ENCODE results near the gene HNRNPH3. TPM values are rescaled to one million over a fixed set of nuclear protein-coding genes. Genes with fewer than 3 reads are reported as not detected.
A peak's percentile ranks its signal among the peaks of the same experiment; 100 is the strongest.

Gene HNRNPH3
- polyA plus RNA-seq, 3 donors: 36.6 to 86.0 (median 71.6) TPM

GRCh38 chr10:68340358-68341080 lies 8.7 kb downstream of the HNRNPH3 start:
- H2AFZ ChIP-seq (ENCODE audit: insufficient read depth, low read depth, low read length, poor library complexity, severe bottlenecking): no peak overlapping the region
- no peaks in the 10 kb centered on the region for H3K9me3 Mint-ChIP-seq
- H3K4me1 Mint-ChIP-seq: peaks cover 23% of the 10 kb centered on the region
- H3K9ac ChIP-seq (ENCODE audit: insufficient read depth, low read length, poor library complexity, severe bottlenecking): no peak overlapping the region
- TF ChIP-seq CTCF (IDR thresholded peaks at IDR 0.05): no peak
- no peak overlapping the region for H3K4me3 ChIP-seq (replicated peaks in 1 of 3; ENCODE audit: low read depth in 2 of 3, low read length in 3 of 3)
- intact Hi-C loops (cut with micrococcal nuclease): no loop called here
- H3K27me3 Mint-ChIP-seq (ENCODE audit: low read depth in 3 of 3): no peaks in the 10 kb centered on the region
- peaks cover 69 to 73% of the 10 kb centered on the region in 2 donors for H3K36me3 Mint-ChIP-seq
- no peaks in the 10 kb centered on the region for H3K9me3 ChIP-seq (replicated peaks in 1 of 2; ENCODE audit: control insufficient read depth in 1 of 2, insufficient read depth in 1 of 2, low read length in 2 of 2)
- whole genome bisulfite sequencing (ENCODE audit: insufficient coverage): 90% methylated on average over 2 of the region's 8 CpGs
- H3K4me2 ChIP-seq (replicated peaks; ENCODE audit: extremely low read depth, low read length, poor library complexity, severe bottlenecking): no peak overlapping the region
- H3K36me3 ChIP-seq (replicated peaks in 1 of 2; ENCODE audit: control insufficient read depth in 1 of 2, insufficient read depth in 2 of 2, low read length in 2 of 2): peaks cover 72 to 82% of the 10 kb centered on the region in 2 donors
- H3K27ac Mint-ChIP-seq: peak overlapping the region in 2 of 7 donors; percentile 22 to 30
- H3K27me3 ChIP-seq (ENCODE audit: control insufficient read depth in 2 of 2, insufficient read depth in 2 of 2, low read length in 2 of 2): no peaks in the 10 kb centered on the region
- DNase-seq: no peak
- H4K20me1 ChIP-seq (ENCODE audit: insufficient read depth, low read length): peaks cover 100% of the 10 kb centered on the region
- no peak overlapping the region for H3K27ac ChIP-seq (ENCODE audit: low read depth in 1 of 2, low read length in 2 of 2)
- H3K4me3 Mint-ChIP-seq: no peak overlapping the region
- peaks cover 68% of the 10 kb centered on the region for H3K79me2 ChIP-seq (ENCODE audit: insufficient read depth, low read length)
- peaks cover 15 to 16% of the 10 kb centered on the region in 2 donors for H3K4me1 ChIP-seq (ENCODE audit: control insufficient read depth in 1 of 2, insufficient read depth in 2 of 2, low read length in 2 of 2)

GRCh38 chr10:68342909-68343516 lies 11.1 kb downstream of the HNRNPH3 start:
- no peaks in the 10 kb centered on the region for H3K27me3 Mint-ChIP-seq (ENCODE audit: low read depth in 3 of 3)
- peaks cover 43% of the 10 kb centered on the region for H3K79me2 ChIP-seq (ENCODE audit: insufficient read depth, low read length)
- H3K4me1 Mint-ChIP-seq: no peaks in the 10 kb centered on the region
- peaks cover 65 to 84% of the 10 kb centered on the region in 2 donors for H3K36me3 Mint-ChIP-seq
- no peak overlapping the region for H3K27ac Mint-ChIP-seq
- H3K4me3 Mint-ChIP-seq: no peak overlapping the region
- H3K4me2 ChIP-seq (replicated peaks; ENCODE audit: extremely low read depth, low read length, poor library complexity, severe bottlenecking): no peak overlapping the region
- no peak overlapping the region for H2AFZ ChIP-seq (ENCODE audit: insufficient read depth, low read depth, low read length, poor library complexity, severe bottlenecking)
- H3K9ac ChIP-seq (ENCODE audit: insufficient read depth, low read length, poor library complexity, severe bottlenecking): no peak overlapping the region
- no peak for TF ChIP-seq CTCF (IDR thresholded peaks at IDR 0.05)
- peaks cover 75 to 78% of the 10 kb centered on the region in 2 donors for H3K36me3 ChIP-seq (replicated peaks in 1 of 2; ENCODE audit: control insufficient read depth in 1 of 2, insufficient read depth in 2 of 2, low read length in 2 of 2)
- H3K4me3 ChIP-seq (replicated peaks in 1 of 3; ENCODE audit: low read depth in 2 of 3, low read length in 3 of 3): no peak overlapping the region
- no peak overlapping the region for H3K27ac ChIP-seq (ENCODE audit: low read depth in 1 of 2, low read length in 2 of 2)
- no peaks in the 10 kb centered on the region for H3K27me3 ChIP-seq (ENCODE audit: control insufficient read depth in 2 of 2, insufficient read depth in 2 of 2, low read length in 2 of 2)
- 100% methylated on average over 2 of the region's 3 CpGs for WGBS (ENCODE audit: insufficient coverage)
- DNase-seq: no peak
- H3K9me3 ChIP-seq (replicated peaks in 1 of 2; ENCODE audit: control insufficient read depth in 1 of 2, insufficient read depth in 1 of 2, low read length in 2 of 2): no peaks in the 10 kb centered on the region
- no peaks in the 10 kb centered on the region for H3K4me1 ChIP-seq (ENCODE audit: control insufficient read depth in 1 of 2, insufficient read depth in 2 of 2, low read length in 2 of 2)
- no peaks in the 10 kb centered on the region for H3K9me3 Mint-ChIP-seq
- H4K20me1 ChIP-seq (ENCODE audit: insufficient read depth, low read length): peaks cover 78% of the 10 kb centered on the region
- intact Hi-C loops (cut with micrococcal nuclease): no loop called here
